Lower leg skin (tissue), 4 donors: ENCODE measurements around the gene CLDN1. TPM values are rescaled to one million over a fixed set of nuclear protein-coding genes. Genes with fewer than 3 reads are reported as not detected.

ENCODE experiments used
- DNase-seq, 2 donors: peaks; one replicate each; pipeline ENCODE4 v3.0.0-alpha.2; 2019; ENCODE audit warnings: low spot score in 2 of 2
- H3K4me3 ChIP-seq: fragments of 200-600 bp; sonication (generic); 2 replicates; pipeline ENCODE4 v1.5.1; 2017; ENCODE audit warnings: mild to moderate bottlenecking, low read depth; ENCODE audit not compliant: poor library complexity, severe bottlenecking
- POLR2A ChIP-seq, 2 donors: fragments of 450-650 bp; IDR thresholded peaks; one replicate each; pipeline ENCODE4 v1.6.1; 2016 to 2017; ENCODE audit warnings: antibody characterized with exemption in 2 of 2, mild to moderate bottlenecking in 1 of 2, moderate library complexity in 1 of 2
- WGBS, 2 donors: methylation state at CpG; one replicate each; pipeline ENCODE4 v1.1.5; 2018; 5-methylcytosine and 5-hydroxymethylcytosine counted together
- intact Hi-C: fragments of 100-400 bp; cut with DNase I; formaldehyde crosslinking; loops from one replicate; pipeline ENCODE4 v1.15.0; 2023; ENCODE audit warnings: low total_unique reads
- total RNA-seq, 4 donors: library from RNA; depleted of rRNA; stranded (reverse); fragments of >200 nt; gene quantifications; one replicate each; pipeline ENCODE4 v1.1.0, GENCODE V29; 2016
- TF ChIP-seq, protein P1 (sequence below), 3 donors: fragments of 450-650 bp; IDR thresholded peaks; one replicate each; pipeline ENCODE4 v1.5.1; 2016; ENCODE audit warnings: antibody characterized with exemption in 3 of 3, mild to moderate bottlenecking in 3 of 3, moderate library complexity in 2 of 3

The CLDN1 gene
- total RNA-seq, 4 donors from 2014 or later, result 452 to 1,148 (median 544) TPM

DNA sequence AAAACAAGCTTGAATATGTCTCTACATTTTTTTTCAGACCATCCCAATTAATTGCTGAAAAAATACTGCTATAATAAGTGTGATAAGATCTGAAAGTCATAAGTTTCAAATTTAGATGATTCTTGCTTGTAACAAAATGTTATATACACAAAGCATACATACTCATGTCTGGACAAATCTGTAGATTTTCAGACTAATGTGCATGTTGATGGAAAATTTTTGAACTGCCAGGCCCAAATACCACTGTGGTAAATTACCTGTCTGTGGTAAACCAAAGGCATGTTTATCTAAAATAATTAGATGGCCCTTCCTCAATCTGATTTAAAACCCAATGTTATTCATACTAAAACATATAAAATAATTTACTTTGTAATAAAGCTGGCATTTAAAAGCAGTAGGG lies 34.0 kb upstream of the CLDN1 start:
- no peak for TF ChIP-seq POLR2A (IDR thresholded peaks at IDR 0.05)
- TF ChIP-seq, protein P1, sequence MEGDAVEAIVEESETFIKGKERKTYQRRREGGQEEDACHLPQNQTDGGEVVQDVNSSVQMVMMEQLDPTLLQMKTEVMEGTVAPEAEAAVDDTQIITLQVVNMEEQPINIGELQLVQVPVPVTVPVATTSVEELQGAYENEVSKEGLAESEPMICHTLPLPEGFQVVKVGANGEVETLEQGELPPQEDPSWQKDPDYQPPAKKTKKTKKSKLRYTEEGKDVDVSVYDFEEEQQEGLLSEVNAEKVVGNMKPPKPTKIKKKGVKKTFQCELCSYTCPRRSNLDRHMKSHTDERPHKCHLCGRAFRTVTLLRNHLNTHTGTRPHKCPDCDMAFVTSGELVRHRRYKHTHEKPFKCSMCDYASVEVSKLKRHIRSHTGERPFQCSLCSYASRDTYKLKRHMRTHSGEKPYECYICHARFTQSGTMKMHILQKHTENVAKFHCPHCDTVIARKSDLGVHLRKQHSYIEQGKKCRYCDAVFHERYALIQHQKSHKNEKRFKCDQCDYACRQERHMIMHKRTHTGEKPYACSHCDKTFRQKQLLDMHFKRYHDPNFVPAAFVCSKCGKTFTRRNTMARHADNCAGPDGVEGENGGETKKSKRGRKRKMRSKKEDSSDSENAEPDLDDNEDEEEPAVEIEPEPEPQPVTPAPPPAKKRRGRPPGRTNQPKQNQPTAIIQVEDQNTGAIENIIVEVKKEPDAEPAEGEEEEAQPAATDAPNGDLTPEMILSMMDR (IDR thresholded peaks at IDR 0.05), result no peak
- DNase-seq, result no peak
- intact Hi-C loops, result no loop called here
- no peak overlapping the region for H3K4me3 ChIP-seq

DNA sequence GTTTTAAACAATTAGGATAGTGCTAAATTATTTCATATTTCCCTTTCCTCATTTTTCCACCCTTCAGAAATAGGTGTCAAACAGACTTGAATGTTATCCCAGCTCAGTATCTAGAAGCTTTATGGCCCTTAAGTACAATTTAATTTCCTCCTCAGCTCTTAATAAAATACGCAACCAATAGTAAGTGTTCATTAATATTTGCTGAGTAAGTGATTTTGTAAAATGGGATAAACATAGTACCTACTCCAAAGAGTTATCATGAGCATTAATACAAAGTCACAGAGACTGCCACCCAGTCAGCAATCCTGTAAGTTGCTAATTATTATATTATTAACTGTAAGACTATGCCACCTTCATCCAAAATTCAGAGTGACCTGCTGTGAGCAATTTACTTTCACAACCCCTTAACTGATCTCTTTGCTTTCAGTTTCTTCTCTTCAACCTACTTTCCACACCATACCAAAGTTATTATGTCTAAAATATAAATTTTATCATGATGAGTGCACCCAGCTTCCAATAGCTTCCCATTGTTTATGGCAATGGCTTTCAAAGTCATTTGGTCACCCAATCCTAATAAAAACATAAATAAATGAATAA lies 30.7 kb upstream of the CLDN1 start:
- intact Hi-C loops, result no loop called here
- no peak for DNase-seq
- TF ChIP-seq, protein P1 (IDR thresholded peaks at IDR 0.05), result no peak
- TF ChIP-seq POLR2A (IDR thresholded peaks at IDR 0.05), result no peak
- WGBS, 2 donors, result 94 to 95% methylated on average over 1 of the region's 1 CpG
- no peak overlapping the region for H3K4me3 ChIP-seq

DNA sequence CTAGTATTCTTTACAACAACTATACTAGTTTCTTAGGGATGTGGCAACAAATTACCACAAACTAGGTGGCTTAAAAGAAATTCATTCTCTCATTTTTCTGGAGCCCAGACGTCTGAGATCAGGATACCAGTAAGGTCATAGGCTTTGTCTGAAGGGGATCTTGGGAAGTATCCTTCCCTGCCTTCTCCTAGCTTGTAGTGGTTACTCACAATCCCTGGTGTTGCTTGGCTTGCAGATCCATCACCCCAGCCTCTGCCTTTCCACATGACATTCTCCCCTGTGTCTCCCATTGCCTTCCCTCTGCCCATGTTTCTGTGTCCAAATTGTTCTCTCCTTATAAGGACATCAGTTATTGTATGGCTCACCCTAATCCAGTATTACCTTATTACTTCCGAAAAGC lies 24.3 kb upstream of the CLDN1 start:
- intact Hi-C loops, result no loop called here
- TF ChIP-seq POLR2A (IDR thresholded peaks at IDR 0.05), result no peak
- TF ChIP-seq, protein P1 (IDR thresholded peaks at IDR 0.05), result no peak
- WGBS, 2 donors, result 66 to 67% methylated on average over 2 of the region's 2 CpGs
- DNase-seq, result no peak
- H3K4me3 ChIP-seq, result no peak overlapping the region

GRCh38 chr3:190345878-190346277 lies 23.6 kb upstream of the CLDN1 start:
- intact Hi-C loops, result no loop called here
- H3K4me3 ChIP-seq, result no peak overlapping the region
- 38 to 47% methylated on average over 4 of the region's 4 CpGs for WGBS, 2 donors
- TF ChIP-seq, protein P1 (IDR thresholded peaks at IDR 0.05), result no peak
- no peak for TF ChIP-seq POLR2A (IDR thresholded peaks at IDR 0.05)
- no peak for DNase-seq

DNA sequence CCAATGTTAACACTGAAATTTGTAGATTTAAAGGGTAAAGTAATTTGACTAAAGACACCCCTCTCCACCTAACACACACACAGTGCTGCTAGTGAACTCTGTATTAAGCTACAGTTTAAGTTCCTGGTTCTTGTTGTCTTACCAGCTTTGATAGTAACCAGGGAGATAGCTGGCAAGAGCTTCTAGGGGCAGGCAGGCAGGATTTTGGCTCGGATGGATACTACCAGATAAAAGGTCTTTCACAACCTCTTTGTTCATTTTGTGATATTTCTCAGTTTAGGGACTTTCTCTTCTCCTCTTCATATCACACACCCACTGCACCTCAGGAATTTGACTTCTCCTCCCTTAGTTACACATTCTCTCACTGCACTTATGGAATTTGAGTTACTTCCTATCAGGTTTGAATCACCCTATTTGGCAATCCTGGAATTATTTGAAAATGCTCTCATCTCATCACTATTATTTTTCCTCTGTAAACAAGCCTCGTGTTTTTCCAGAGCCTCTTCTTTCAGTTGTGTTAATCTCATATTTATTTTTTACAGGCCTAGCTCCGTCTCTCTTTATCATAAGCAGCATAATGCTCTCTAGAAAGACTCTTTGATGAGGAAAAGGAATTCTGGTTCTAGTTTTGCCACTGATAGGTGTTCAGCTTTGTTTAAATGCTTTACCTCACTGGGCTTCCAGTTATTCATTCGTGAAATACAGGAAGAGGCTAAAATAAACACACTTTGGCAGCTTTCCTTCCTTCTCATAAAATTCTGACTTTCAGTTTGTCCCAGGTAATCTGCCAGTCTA lies 23.0 kb upstream of the CLDN1 start:
- intact Hi-C loops, result no loop called here
- 19 to 20% methylated on average over 4 of the region's 4 CpGs for WGBS, 2 donors
- H3K4me3 ChIP-seq, result no peak overlapping the region
- TF ChIP-seq, protein P1 (IDR thresholded peaks at IDR 0.05), result no peak
- no peak for TF ChIP-seq POLR2A (IDR thresholded peaks at IDR 0.05)
- no peak for DNase-seq
